Sigmoid colon (tissue), 7 donors: Measurements from ENCODE around the gene MDK. TPM values are rescaled to one million over a fixed set of nuclear protein-coding genes. Genes with fewer than 3 reads are reported as not detected.
"Not testable (repeated sequence)": the region's sequence is repeated elsewhere in the genome, so short reads cannot be mapped to it uniquely, and the experiment has no call there.

ENCODE experiments used
- DNase-seq: peaks from one replicate; pipeline ENCODE4 v3.0.0-alpha.2; 2019
- H3K27ac ChIP-seq, 4 donors: fragments of 200-600 bp; sonication (generic); one replicate each; pipeline ENCODE4 v1.5.1; 2016 to 2019; ENCODE audit warnings: mild to moderate bottlenecking in 1 of 4
- H3K27me3 ChIP-seq, 3 donors: fragments of 200-600 bp; sonication (generic); one replicate each; pipeline ENCODE4 v1.5.1; 2019; ENCODE audit warnings: mild to moderate bottlenecking in 1 of 3
- H3K36me3 ChIP-seq, 4 donors: fragments of 200-600 bp; sonication (generic); one replicate each; pipeline ENCODE4 v1.5.1; 2016 to 2019
- H3K4me1 ChIP-seq, 4 donors: fragments of 200-600 bp; sonication (generic); one replicate each; pipeline ENCODE4 v1.5.1; 2017 to 2019
- H3K4me3 ChIP-seq, 4 donors: fragments of 200-600 bp; sonication (generic); one replicate each; pipeline ENCODE4 v1.5.1; 2017 to 2019; ENCODE audit warnings: mild to moderate bottlenecking in 2 of 4, moderate library complexity in 1 of 4
- H3K9me3 ChIP-seq, 4 donors: fragments of 200-600 bp in 3 of 4; sonication (generic) in 3 of 4; one replicate each; pipeline versions ENCODE4 v1.5.1 to v1.6.1; 2013 to 2019
- EP300 ChIP-seq, 4 donors: sonication (generic); formaldehyde crosslinking; IDR thresholded peaks; one replicate each; pipeline ENCODE4 v1.6.1; 2017; ENCODE audit warnings: antibody characterized with exemption in 4 of 4
- POLR2A ChIP-seq, 2 donors: fragments of 450-650 bp; IDR thresholded peaks; one replicate each; pipeline ENCODE4 v1.6.1; 2016; ENCODE audit warnings: antibody characterized with exemption in 2 of 2, mild to moderate bottlenecking in 2 of 2, moderate library complexity in 2 of 2
- POLR2AphosphoS5 ChIP-seq, 4 donors: sonication (generic); formaldehyde crosslinking; IDR thresholded peaks; one replicate each; pipeline ENCODE4 v1.6.1; 2017; ENCODE audit warnings: antibody characterized with exemption in 4 of 4
- WGBS, 2 donors: extraction: QIAGEN DNeasy Blood & Tissue Kit; methylation state at CpG; one replicate each; pipeline ENCODE4 v1.1.7; 2013; 5-methylcytosine and 5-hydroxymethylcytosine counted together
- intact Hi-C: fragments of 100-400 bp; cut with DNase I; formaldehyde crosslinking; loops from one replicate; pipeline ENCODE4 v1.15.1; 2023
- polyA plus RNA-seq, 3 donors: library from polyadenylated mRNA; stranded (reverse); fragments of 200-250 nt; gene quantifications; one replicate each; pipeline ENCODE4 v1.2.3, GENCODE V29; 2013
- total RNA-seq, 4 donors: library from RNA; depleted of rRNA; stranded (reverse); fragments of >200 nt; gene quantifications; one replicate each; pipeline ENCODE4 v1.1.0, GENCODE V29; 2016
- TF ChIP-seq, protein P1 (sequence below), 4 experiments: fragments of 450-650 bp in 3 of 4; fragments of 200-600 bp in 1 of 4; IDR thresholded peaks; one replicate each; pipeline ENCODE4 v1.5.1; 2016 to 2019; ENCODE audit warnings: antibody characterized with exemption in 4 of 4, mild to moderate bottlenecking in 3 of 4, moderate library complexity in 2 of 4
- donor health status: healthy with polysubstance abuse.
- donor health status: Bipolar disorder and iron deficiency.
- donor health status: healthy.

The MDK gene
- total and polyA plus RNA-seq, 7 donors: 10.7 to 403 (median 49.9) TPM

GRCh38 chr11:46367244-46367915, 14.1 kb upstream of the MDK start:
- Histone ChIP-seq H3K4me3 (no peak overlapping the region), H3K9me3 (no peaks in the 10 kb centered on the region), H3K36me3 (peaks cover 2 to 38% (median 16%) of the 10 kb centered on the region in 4 donors), H3K4me1 (peaks cover 0 to 30% (median 25%) of the 10 kb centered on the region in 4 donors), H3K27ac (peak overlapping the region in 1 of 4 donors; percentile 25), H3K27me3 (no peaks in the 10 kb centered on the region)
- 35 to 41% methylated on average over 32 of the region's 32 CpGs for whole genome bisulfite sequencing, 2 donors
- intact Hi-C loops: loop anchor here (1.0 to 5.0 kb wide), 2 partner anchors 20 to 130 kb away; partner anchors contain the start of gene DGKZ
- DNase-seq: peak; percentile 86
- no peak for TF ChIP-seq POLR2A (IDR thresholded peaks at IDR 0.05)
- TF ChIP-seq POLR2AphosphoS5 (IDR thresholded peaks at IDR 0.05): peak in 1 of 4 donors; percentile 15
- TF ChIP-seq, protein P1, sequence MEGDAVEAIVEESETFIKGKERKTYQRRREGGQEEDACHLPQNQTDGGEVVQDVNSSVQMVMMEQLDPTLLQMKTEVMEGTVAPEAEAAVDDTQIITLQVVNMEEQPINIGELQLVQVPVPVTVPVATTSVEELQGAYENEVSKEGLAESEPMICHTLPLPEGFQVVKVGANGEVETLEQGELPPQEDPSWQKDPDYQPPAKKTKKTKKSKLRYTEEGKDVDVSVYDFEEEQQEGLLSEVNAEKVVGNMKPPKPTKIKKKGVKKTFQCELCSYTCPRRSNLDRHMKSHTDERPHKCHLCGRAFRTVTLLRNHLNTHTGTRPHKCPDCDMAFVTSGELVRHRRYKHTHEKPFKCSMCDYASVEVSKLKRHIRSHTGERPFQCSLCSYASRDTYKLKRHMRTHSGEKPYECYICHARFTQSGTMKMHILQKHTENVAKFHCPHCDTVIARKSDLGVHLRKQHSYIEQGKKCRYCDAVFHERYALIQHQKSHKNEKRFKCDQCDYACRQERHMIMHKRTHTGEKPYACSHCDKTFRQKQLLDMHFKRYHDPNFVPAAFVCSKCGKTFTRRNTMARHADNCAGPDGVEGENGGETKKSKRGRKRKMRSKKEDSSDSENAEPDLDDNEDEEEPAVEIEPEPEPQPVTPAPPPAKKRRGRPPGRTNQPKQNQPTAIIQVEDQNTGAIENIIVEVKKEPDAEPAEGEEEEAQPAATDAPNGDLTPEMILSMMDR (IDR thresholded peaks at IDR 0.05): peak; percentile 67 to 92 (median 88)
- TF ChIP-seq EP300 (IDR thresholded peaks at IDR 0.05): no peak

GRCh38 chr11:46367916-46368267, 13.6 kb upstream of the MDK start:
- 80 to 81% methylated on average over 12 of the region's 12 CpGs for WGBS, 2 donors
- no peak for DNase-seq
- Histone ChIP-seq H3K9me3 (no peaks in the 10 kb centered on the region), H3K4me3 (no peak overlapping the region), H3K27me3 (no peaks in the 10 kb centered on the region), H3K4me1 (peaks cover 0 to 25% (median 20%) of the 10 kb centered on the region in 4 donors), H3K36me3 (peaks cover 2 to 43% (median 18%) of the 10 kb centered on the region in 4 donors), H3K27ac (peak overlapping the region in 1 of 4 donors; percentile 25)
- intact Hi-C loops: loop anchor here (1.0 to 5.0 kb wide), 2 partner anchors 21 to 131 kb away; partner anchors contain the start of gene DGKZ
- TF ChIP-seq, protein P1 (IDR thresholded peaks at IDR 0.05): peak in 1 of 4 experiments; percentile 6
- TF ChIP-seq EP300 (IDR thresholded peaks at IDR 0.05): no peak
- TF ChIP-seq POLR2A (IDR thresholded peaks at IDR 0.05): no peak
- TF ChIP-seq POLR2AphosphoS5 (IDR thresholded peaks at IDR 0.05): no peak

DNA sequence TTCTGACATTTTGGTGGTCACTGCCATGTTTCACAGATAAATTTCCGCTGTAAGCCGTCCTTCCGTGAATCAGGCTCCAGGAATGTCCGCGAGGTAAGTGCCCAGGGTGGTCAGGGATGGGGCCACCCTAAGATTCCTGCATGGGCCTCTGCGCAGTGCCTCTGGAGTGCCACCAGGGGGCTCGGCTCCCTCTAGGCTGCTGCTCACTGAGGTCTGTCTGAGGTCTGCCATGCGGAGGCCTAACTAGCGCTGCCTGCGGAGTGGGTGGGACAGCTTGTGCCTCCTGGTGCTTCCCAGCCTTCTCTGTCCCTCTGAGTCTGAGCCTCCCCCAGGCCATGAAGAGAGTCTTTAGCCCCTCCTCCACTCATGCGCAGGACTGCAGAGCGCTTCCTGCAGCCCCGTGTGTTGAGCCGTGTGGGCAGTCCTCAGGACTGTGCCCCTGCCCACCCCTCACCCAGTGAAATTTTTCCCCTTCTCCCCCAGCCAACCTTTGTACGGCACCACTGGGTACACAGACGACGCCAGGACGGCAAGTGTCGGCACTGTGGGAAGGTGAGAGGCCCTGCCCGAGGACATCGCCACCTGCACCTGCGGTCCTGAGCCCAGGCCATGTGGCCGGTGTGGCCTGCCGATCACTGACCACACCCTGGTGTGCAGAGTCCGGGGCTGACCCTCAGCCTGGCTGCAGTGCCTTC, 11.9 kb upstream of the MDK start:
- Histone ChIP-seq H3K36me3 (peaks cover 6 to 55% (median 26%) of the 10 kb centered on the region in 4 donors), H3K9me3 (no peaks in the 10 kb centered on the region), H3K4me3 (no peak overlapping the region), H3K27me3 (no peaks in the 10 kb centered on the region), H3K27ac (no peak overlapping the region), H3K4me1 (peaks cover 0 to 15% (median 11%) of the 10 kb centered on the region in 4 donors)
- DNase-seq: no peak
- TF ChIP-seq, protein P1 (IDR thresholded peaks at IDR 0.05): peak; percentile 36 to 80 (median 68)
- TF ChIP-seq EP300 (IDR thresholded peaks at IDR 0.05): no peak
- intact Hi-C loops: loop anchor here (5.0 kb wide), 1 partner anchor 132 kb away; no protein-coding TSS in a partner anchor
- 69 to 75% methylated on average over 25 of the region's 25 CpGs for WGBS, 2 donors

- H3K27ac ChIP-seq: no peak overlapping the region
- H3K9me3 ChIP-seq: no peaks in the 10 kb centered on the region
- H3K36me3 ChIP-seq: peaks cover 6 to 61% (median 32%) of the 10 kb centered on the region in 4 donors
These were observed 11.2 kb upstream of the MDK start for GRCh38 chr11:46370253-46370652.

GRCh38 chr11:46371262-46371661, 10.2 kb upstream of the MDK start:
- H3K9me3 ChIP-seq, H3K4me3 ChIP-seq, DNase-seq, H3K27me3 ChIP-seq, intact Hi-C loops, H3K27ac ChIP-seq: not testable (repeated sequence)
- Histone ChIP-seq H3K36me3 (peaks cover 12 to 71% (median 41%) of the 10 kb centered on the region in 4 donors), H3K4me1 (peaks cover 0 to 15% (median 11%) of the 10 kb centered on the region in 4 donors)
- WGBS, 2 donors: 96% methylated on average over 19 of the region's 19 CpGs

More at GRCh38 chr11:46370253-46370652, 11.2 kb upstream of the MDK start:
- DNase-seq: no peak
- no peaks in the 10 kb centered on the region for H3K27me3 ChIP-seq
- 92% methylated on average over 13 of the region's 13 CpGs for WGBS, 2 donors
- H3K4me3 ChIP-seq: no peak overlapping the region
- TF ChIP-seq EP300 (IDR thresholded peaks at IDR 0.05) (no peak), POLR2AphosphoS5 (IDR thresholded peaks at IDR 0.05) (no peak), POLR2A (IDR thresholded peaks at IDR 0.05) (no peak)
- TF ChIP-seq, protein P1 (IDR thresholded peaks at IDR 0.05): no peak
- intact Hi-C loops: no loop called here
- peaks cover 0 to 15% (median 11%) of the 10 kb centered on the region in 4 donors for H3K4me1 ChIP-seq
